Activated T-cell treated with anti-CD3 and anti-CD28 coated beads for 24 hours (primary cell): Measurements from ENCODE around the gene ALOXE3.
"Not testable (repeated sequence)": the region's sequence is repeated elsewhere in the genome, so short reads cannot be mapped to it uniquely, and the experiment has no call there.

ENCODE experiments used
- DNase-seq: peaks from one replicate; pipeline ENCODE4 v3.0.0-alpha.2; 2020; ENCODE audit warnings: low read depth

Gene ALOXE3

DNA sequence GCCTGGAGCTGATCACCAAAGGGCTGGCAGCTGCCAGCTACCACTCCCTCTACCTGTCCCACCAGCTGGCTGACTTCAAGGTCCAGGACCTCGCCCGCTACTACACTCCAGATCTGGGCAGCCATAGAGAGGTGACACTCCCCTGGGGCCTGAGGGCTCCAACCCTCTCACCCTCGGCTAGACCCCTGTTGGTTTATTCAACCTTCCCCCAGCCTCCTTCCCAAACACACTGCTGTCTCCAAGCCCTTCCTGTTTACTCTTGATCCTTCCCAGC lies 48.8 kb downstream of the ALOXE3 start:
- no peak for DNase-seq

DNA sequence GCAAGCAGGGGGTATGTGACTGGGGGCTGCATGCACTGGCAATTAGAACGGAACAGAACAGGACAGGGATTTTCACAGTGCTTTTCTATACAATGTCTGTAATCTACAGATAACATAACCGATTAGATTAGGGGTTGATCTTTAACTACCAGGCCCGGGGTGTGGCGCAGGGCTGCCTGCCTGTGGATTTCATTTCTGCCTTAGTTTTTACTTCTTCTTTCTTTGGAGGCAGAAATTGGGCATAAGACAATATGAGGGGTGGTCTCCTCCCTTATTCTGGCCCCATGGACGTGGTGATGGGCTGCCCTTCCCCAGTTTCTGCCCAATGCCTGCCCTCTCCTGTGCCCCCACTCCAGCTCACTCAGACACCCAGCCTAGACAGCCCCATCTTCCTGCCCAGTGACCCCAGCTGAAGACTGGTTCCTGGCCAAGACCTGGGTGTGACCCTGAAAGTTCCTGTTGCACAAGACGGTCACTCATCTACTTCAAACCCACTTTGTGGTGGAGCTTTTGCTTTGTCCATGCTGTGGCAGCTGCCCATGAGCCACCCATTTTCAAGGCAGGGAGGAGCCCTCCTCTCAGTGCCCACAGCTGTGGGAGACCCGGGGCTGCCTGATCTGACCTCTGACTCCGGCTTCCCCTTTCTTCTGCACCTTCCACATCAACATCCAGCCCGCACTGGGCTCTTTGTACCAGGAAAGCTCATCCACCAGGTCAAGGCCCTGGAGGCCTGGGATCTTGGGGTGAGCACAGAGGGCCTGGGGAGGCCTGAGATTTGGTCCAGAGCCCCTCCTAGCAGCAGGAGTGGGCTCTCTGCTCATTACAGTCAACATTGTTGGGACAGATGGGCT lies 49.4 kb downstream of the ALOXE3 start:
- no peak for DNase-seq

DNA sequence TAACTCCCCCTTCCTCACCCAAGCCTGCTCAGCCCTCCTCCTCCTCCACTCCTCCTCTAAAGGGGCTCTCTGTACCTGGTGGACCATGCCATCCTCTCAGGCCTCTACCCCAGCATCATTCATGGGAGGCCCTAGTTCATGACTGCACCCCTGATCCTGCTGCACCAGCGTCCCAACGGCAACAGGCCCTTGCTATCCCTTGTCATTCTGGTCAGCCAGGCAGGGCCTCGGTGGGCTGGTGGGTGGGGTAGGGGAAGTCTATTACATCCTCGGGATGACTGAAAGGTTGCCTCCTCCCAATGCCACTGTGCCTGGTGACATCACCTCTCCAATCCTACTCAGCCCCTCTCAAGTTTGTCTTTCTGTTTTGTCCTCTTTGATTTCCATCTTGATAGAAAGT lies 50.5 kb downstream of the ALOXE3 start:
- no peak for DNase-seq

DNA sequence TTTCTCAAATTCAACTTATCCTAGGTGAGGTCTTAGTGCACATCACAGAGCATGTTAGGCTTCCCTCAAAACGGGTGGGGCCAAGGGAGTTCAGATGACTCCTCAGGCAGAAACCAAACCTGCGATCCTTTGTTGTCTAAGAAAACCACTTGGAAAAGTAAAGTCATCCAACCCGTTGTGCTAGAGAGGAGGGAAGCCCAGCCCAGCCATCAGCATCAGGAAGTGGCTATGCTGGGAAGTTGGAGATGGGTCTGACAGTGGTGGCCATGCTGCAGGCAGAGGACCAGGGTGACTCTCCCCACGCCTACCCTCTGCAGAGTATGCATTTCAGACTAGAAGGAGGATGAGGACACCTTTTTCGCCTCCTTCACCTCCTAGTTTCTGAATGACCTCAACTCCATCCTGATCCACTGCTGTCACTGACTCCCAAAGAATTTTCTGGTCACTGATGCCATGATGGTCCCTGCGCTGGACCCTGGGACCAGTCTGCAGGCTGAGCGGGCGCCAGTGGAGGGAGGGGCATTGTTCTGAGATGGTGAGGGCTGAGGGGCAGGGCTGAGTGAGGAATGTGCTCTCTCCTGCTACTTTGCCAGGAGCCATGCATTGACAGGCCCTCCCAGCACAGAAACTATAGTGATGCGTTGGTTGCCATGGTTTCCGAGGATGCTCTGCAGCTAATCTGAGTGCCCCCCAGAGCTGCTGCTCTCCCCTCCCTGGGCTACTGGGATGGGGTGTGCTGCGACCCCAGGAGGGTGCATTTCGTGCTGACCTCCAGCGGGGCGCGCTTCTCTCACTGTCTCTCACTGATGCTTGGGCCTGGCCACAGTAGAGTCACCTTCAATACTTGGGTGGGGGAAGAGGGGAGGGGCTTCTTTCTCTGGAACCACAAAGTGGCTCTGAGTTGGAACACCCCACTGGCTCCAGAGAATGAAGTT lies 51.2 kb downstream of the ALOXE3 start:
- no peak for DNase-seq

DNA sequence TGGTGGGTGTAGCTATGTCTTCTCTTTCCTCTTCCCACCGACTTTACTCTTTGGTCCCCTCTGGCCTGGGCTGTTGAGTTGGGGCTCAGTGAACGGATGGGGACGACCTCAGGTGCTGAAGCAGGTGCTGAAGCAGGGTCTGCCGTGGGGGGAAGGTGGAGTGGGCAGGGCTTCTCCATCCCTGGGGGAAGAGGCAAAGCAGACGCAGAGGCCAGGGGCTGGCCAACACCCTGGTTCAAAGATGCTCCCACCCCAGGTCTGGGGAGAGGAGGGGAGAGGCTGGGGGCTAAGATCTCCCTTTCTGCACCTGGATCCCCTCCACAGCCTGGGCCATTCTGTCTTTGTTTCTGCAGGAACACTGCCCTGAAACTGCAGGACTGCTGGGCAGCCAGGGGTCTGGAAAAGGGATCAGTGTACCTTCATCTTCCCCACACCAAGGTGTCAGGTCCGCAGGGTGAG lies 53.7 kb downstream of the ALOXE3 start:
- no peak for DNase-seq

DNA sequence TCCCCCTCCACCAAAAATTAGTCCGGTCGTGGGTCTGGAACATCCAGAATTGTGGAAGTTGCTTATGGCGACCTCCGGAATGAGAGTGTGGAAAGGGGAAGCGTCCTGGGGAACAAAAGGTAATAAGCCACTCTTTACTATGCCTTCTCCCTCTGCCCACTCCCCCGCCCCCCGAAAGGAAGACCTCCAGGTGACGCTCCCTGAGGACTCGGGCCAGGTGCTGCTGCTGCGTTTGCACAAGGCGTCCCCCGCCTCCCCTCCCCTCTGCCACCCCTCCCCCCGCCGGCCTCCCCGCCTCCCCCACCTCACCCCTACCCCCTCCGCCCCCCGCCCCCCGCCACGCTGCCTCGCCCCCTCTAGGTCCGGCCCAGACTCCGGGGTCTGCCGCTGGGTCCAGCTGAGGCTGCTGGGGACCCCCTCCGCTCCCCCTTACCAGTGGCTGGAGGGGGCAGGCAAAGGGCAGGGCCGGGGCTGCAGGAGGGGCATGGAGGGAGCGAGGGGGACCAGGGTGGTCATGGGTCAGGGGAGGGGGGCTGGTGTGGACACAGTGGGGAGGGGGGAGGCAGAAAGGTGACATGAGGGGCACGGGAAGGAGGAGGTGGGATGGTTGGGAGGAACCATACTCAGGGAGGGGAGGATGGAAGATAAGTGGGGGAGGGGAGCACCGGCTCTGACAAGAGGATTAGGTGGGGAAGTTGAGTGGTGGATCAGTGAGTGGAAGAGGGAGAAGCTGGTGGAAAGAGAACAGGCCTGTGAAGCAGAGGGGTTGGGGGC lies 54.4 kb downstream of the ALOXE3 start:
- DNase-seq, result no peak

DNA sequence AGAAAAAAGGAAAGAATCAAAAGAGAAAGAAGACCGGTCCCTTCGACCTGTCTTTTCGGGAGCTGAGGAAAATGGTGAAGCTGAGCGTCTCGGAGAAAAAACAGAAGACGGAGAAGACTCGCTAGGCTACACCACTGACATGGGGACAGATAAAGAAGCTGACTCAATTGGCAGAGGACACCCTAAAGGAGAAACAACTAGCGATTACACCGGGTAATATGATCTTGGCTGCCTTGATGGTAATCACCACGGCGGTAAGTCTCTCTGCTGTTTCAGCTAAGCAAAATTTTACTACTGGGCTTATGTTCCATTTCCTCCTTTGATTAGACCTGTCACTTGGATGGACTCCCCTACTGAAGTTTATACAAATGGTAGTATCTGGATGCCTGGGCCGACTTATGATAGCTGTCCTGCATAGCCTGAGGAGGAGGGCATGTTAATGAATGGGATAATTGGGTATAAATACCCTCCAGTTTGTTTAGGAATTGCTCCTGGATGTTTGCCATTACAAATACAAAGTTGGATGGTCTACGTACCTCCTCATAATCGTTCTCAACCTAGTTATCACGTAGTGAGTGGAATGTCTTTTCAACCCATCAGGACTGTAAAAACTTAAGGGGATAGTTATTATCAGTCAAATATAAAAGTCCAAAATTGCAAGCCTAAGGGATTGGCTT lies 55.4 kb downstream of the ALOXE3 start:
- DNase-seq, result no peak

DNA sequence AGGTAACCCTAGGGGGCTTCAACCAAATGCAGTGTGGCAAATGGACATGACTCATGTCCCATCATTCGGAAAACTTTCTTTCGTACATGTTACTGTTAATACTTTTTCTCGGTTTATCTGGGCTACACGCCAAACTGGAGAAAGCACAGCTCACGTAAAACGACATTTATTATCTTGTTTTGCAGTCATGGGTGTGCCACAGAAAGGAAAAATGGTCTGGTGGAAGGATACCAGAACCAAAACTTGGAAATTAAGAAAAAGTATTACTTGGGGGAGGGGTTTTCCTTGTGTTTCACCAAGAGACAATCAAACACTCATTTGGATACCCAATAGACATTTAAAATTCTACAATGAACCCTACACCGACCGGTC lies 55.9 kb downstream of the ALOXE3 start:
- no peak for DNase-seq

DNA sequence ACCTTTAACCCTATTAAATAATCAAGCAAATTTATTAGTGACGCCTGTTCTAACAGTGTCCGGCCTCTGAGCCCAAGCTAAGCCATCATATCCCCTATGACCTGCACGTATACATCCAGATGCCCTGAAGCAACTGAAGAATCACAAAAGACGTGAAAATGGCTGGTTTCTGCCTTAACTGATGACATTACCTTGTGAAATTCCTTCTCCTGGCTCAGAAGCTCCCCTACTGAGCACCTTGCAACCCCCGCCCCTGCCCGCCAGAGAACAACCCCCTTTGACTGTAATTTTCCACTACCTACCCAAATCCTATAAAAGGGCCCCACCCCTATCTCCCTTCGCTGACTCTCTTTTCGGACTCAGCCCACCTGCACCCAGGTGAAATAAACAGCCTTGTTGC lies 56.5 kb downstream of the ALOXE3 start:
- DNase-seq, result not testable (repeated sequence)

DNA sequence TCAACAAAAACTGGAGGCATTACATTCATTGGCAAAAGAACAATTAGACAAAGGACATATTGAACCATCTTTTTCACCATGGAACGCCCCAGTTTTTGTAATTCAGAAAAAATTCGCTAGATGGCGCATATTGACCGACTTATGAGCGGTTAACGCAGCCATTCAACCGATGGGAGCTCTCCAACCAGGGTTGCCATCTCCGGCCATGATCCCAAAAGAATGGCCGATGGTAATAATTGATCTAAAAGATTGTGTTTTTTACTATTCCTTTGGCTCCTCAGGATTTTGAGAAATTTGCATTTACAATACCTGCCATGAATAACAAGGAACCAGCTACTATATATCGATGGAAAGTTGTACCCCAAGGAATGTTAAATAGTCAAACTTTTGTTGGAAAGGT lies 58.0 kb downstream of the ALOXE3 start:
- peak; percentile 64 for DNase-seq

DNA sequence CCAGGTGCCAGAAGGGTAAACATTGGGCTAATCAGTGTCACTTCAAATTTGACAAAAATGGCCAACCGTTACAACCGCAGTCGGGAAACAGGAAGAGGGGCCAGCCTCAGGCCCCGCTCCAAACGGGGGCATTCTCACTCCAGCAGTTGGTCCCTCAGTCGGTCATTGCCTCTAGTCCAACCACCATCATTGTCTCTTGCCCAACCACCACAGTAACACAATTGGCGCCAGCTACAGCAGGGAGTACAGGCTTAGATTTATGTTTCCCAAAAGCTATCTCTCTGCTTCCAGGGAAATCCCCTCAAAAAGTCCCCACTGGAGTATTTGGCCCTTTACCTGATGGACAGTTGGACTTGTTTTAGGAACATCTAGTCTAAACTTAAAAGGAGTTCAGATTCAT lies 59.2 kb downstream of the ALOXE3 start:
- no peak for DNase-seq

DNA sequence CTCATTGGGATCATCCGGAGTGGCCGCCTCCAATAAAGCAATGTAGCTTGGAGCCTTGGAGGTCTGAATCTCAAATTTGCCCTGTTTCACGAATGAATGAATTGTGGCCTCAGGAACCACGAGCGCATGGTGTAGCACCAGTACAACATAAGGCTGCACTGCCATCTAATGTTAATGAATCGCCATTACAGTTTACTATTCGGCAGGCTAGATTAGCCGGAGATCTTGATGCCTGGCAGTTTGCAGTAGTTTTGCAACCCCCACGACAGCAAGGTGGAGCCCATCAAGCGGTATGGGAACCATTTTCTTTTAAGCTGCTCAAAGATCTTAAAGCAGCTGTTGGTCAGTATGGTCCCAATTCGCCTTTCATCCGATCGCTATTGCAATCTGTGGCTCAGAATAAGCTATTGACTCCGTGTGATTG lies 60.6 kb downstream of the ALOXE3 start:
- DNase-seq, result peak; percentile 36

DNA sequence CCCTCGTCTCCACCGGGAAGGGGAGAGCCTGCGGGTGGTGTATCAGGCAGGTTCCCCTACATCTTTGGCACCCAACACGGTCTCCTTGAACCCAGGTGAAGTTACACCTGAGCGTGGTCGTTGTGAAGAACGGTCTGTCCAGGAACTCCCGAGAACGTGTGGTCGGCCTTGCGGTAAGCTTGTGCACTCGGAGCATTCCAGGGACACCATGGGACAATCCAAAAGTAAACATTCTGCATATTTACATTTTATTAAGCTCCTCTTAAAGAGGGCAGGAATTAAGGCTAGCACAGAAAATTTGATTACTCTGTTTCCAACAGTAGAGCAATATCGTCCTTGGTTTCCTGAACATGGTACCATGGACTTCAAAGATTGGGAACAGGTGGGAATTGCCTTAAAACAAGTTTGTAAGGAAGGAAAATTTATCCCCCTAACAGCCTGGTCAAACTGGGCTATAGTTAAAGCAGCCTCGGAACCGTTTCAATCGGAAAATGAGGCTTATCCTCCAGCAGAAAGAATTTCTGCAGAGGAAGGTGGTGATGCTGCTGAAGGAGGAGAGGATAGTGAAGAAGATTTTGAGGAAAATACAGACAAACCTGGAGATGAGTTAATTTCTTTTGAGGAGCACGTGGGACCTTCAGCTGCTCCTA lies 61.2 kb downstream of the ALOXE3 start:
- DNase-seq, result no peak

DNA sequence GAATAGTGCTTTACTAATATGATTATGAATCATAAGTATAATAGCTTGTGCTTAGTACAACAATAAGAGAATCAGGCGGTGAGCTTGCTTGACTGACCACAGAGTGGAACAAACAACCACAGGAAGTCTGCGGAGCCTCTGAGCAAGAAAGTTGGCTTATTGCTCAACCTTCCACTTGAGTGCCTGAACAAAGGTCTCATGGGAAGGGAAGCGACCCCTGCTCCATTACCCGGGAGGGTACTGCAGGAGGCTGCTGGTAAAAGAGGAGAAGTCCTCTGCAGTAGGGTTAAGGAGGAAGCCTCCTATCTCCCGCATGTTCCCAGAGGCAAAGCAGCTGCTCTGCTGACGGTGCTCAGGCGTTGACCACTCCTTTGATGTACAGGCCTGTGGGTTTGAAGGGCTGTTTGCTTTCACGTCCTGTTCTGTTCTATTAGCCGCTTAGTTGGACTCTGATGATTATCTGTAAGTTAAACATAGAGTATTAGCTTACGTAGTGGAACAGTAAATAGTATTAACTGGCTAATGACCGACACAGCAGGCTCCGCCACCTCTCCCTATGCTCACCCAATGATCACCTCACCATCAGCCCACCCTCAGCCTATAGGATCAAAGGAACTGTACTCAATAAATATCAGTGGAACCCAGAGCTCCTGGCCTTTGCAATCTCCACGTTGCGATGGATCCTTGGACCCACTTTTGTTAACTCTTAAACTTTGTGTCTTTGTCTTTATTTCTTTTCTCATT lies 61.9 kb downstream of the ALOXE3 start:
- peak; percentile 30 for DNase-seq

DNA sequence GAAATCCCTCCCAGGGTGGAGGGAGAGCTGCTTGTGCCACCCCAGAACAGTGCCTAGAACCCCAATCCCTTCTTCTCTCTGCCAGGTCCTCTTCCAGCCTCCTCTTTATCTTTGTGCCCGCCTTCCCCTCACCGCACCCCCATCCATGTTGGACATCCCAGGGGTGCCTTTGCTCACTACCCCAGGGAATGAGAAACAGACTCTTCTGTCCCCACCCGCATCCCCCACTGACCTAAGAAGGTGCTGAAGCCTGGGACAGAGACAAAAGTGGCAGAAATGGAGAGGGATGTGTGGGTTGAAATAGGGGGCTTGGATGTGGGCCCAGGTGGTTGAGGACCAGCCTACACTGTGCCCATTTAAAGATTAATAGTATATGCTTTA lies 62.5 kb downstream of the ALOXE3 start:
- DNase-seq, result no peak

DNA sequence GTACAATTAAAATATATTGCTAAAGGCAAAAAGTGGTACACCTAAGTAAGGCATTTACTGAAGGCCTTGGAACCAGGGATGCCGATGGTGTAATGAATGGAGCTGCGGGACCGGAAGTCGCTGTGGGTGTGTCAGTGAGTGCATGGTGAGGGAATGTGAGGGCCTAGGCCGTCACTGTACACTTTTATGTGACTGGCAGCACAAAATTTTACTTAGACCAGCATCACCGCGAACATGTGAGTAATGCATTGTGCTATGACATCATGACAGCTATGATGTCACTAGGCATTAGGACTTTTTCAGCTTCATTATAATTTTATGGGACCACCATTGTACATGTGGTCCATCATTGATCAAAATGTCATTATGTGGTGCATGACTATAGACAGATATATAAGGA lies 64.7 kb downstream of the ALOXE3 start:
- no peak for DNase-seq

DNA sequence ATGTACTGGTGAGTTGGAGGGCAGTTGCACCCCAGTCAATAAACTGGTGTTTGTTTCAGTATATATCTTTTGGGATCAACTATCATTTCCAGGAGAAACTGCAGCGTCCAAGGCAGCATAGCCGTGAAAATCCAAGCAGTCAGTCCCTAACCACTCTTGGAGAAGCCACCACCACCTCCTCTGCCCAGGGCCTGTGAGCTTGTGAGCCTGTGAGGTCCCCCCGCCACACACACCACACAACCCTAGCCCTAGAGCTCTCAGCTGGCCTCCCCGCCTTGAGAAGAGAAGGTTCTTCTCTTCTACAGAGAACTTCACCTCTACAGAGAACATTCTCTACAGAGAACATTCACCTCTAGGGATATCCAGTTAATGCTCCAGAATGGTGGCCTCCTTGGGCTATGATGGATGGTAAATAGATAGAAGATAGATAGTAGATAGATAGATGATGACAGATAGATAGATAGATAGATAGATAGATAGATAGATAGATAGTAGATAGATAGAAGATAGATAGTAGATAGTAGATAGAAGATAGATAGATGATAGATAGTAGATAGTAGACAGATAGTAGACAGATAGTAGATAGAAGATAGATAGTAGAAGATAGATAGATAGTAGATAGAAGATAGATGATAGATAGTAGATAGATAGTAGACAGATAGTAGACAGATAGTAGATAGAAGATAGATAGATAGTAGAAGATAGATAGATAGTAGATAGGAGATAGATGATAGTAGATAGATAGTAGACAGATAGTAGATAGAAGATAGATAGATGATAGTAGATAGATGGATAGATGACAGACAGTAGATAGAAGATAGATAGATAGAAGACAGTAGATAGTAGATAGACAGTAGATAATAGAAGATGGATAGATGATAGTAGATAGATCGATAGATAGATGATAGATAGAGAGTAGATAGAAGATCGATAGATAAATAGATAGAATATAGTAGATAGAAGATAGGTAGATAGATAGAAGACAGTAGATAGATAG lies 65.8 kb downstream of the ALOXE3 start:
- no peak for DNase-seq

DNA sequence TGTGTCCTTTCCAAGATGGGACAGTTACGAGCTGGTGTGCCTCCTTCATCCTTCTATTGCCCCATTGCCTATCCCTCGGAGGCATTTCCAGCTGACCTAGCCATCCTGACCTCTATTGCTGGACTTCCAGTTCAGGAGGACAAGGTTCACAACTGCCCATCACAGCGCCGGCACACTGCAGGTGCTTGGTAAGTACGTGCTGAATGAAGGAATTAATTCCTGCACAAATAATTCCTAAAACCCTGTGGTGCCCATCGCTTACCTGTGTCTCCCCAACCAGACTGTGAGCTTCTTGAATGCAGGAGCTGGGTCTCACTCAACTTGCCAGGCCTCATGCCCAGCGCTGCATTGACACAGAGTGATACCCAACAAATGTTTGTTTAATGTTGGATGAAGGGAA lies 66.5 kb downstream of the ALOXE3 start:
- no peak for DNase-seq

DNA sequence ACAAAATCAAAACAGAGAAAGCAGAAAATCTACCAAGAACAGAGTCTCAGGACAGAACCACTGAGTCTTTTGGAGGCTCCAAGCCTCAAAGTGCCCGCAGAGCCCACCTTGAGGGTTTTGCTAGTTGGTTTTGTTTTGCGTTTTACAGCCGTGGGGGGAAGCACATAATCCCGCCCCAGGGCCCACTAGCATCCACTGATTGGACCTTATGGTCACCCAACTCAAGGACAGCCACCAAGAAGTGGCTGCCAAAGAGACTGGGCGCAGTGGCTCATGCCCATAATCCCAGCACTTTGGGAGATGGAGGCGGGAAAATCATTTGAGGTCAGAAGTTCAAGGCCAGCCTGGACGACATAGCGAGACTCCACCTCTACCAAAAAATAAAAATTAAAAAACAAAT lies 69.6 kb downstream of the ALOXE3 start:
- DNase-seq, result no peak

DNA sequence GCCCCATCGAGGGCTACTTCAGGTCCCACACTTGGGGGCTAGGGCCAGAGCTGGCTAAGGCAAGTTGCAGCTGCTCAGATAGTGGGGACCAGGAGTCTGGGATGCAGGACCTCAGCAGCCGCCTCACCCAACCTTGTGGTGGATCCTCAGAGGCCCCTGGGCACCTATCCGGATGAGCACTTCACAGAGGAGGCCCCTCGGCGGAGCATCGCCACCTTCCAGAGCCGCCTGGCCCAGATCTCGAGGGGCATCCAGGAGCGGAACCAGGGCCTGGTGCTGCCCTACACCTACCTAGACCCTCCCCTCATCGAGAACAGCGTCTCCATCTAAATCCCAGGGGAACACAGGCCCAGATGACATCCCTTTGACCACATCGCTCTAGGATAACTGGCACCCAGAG lies 70.1 kb downstream of the ALOXE3 start:
- DNase-seq, result no peak
